VCaP (cell line): Measurements from ENCODE around the gene KLHL22.

ENCODE experiments used
- H3K27ac ChIP-seq: fragments of 450-650 bp; 2 replicates; pipeline ENCODE4 v1.5.1; 2017
- TF ChIP-seq, protein P1 (sequence below): fragments of 450-650 bp; conservative IDR thresholded peaks from 2 replicates; pipeline ENCODE4 v1.5.1; 2017; ENCODE audit warnings: mild to moderate bottlenecking, moderate library complexity

The KLHL22 gene

DNA sequence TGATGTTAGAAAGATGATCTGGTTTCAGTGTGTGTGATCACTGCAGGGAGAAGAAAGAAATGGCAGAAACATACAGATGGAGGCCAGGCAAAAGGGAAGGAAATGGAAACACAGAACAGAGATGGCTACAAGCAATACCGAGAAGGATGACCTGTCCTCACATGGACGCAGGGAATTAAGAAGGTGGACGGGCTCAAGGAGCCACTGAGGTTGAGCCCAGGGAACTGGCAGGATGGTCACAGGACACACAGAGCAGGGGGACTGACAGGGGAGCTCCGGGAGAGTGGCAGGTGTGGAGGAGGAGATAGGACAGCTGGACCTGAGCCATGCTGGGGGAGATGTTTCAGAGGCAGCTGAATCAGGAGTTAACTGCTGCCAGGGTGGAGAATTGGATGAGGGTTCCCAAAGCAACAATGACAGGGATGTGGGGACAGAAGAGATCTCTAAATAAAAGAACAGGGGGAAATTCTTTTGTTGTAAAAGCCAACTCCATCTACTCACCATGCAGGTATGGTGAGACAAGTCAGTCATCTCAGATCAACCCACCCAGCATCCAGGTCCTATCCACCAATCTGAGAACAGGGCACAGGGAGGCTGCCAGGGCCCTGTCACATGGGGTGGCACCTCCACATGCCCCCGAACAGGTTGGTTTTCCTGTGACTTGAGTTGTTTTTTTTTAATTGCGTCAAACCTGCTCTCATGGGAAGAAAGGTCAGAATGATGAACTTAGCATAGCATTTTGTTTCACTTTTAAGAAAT lies 26.3 kb downstream of the KLHL22 start:
- no peak overlapping the region for H3K27ac ChIP-seq
- TF ChIP-seq, protein P1, sequence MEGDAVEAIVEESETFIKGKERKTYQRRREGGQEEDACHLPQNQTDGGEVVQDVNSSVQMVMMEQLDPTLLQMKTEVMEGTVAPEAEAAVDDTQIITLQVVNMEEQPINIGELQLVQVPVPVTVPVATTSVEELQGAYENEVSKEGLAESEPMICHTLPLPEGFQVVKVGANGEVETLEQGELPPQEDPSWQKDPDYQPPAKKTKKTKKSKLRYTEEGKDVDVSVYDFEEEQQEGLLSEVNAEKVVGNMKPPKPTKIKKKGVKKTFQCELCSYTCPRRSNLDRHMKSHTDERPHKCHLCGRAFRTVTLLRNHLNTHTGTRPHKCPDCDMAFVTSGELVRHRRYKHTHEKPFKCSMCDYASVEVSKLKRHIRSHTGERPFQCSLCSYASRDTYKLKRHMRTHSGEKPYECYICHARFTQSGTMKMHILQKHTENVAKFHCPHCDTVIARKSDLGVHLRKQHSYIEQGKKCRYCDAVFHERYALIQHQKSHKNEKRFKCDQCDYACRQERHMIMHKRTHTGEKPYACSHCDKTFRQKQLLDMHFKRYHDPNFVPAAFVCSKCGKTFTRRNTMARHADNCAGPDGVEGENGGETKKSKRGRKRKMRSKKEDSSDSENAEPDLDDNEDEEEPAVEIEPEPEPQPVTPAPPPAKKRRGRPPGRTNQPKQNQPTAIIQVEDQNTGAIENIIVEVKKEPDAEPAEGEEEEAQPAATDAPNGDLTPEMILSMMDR, result no peak

DNA sequence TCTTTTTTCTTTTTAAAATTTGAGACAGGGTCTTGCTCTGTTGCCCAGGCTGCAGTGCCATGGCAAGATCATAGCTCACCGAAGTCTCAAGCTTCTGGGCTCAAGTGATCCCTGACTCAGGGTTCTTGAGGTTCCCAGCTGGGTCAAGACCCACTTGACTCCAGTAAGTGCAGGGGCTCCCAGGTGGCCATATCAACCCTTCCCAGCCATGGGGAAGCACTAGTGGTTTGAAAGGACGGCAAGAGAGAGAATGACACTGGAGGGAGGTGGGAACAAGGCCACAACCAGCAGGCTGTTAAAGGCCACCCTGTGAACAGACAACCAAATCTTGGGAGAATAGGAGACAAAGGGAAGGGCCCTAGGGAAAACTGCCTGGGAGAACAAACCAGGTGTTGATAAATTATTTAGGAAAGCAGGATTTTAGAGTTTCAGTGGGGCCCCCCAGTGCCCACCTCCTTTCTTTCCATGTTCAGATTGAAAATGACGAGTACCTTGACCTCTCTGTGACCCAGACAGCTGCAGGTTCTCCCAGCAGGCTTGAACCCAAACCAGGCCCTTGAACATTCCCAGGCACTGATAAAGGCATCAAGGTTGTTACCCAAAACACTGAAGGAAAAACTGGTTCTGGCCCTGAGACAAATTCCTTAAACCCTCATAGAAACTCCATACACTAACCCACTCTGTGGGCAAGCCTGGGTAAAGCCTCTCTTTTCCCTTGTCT lies 28.8 kb downstream of the KLHL22 start:
- TF ChIP-seq, protein P1, result no peak
- no peak overlapping the region for H3K27ac ChIP-seq

DNA sequence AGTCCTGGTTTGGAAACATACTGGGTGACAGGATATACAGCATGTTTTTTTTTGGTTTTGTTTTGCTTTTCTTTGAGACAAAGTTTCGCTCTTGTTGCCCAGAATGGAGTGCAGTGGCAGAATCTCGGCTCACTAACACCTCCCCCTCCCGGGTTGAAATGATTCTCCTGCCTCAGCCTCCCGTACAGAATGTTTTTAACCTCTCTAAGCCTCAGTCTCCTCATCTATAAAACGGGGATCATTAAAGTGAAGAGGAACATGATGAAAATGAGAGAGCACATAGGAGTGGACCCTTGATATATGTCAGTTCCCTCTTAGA lies 29.9 kb downstream of the KLHL22 start:
- TF ChIP-seq, protein P1, result no peak
- H3K27ac ChIP-seq, result no peak overlapping the region

DNA sequence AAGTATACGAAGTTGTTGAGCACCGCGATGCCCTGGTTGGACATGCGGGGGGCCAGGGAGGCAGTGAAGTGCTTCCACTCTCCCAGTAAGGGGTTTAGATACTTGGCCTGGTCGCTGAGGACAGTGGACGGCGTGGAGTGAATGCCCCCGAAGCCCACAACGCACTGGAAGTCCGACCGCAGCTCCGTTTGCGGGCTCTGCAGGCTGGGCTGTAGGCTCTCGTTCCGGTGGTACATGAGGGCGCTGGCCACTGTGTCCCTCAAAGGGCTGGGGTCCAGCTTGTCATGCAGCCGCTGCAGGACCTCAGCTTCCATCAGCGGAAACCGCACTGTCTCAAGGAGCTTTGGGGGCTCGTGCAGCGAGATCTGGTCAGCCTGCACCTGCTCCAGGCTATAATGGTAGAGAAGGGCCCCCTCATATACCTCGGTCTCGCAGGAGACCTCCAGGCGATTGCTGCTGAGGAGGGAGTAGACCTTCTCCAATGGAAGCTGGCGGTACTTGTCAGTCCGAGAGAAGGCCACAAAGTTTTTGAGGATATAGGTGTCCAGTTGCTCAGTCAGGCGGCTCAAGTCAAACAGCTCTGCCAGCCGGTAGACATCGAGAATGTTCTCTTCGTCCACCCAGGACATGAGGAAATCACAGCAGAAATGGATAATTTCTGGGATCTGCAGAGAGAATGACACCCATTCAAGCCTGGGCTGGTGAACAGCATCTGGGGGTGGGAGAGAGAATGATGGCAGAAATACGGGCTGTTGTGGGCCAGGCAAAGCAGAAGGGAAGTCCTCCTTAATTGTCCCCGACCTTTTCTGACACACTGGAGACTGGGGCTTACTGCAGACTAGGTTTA lies 30.5 kb downstream of the KLHL22 start:
- H3K27ac ChIP-seq, result no peak overlapping the region
- TF ChIP-seq, protein P1, result no peak

DNA sequence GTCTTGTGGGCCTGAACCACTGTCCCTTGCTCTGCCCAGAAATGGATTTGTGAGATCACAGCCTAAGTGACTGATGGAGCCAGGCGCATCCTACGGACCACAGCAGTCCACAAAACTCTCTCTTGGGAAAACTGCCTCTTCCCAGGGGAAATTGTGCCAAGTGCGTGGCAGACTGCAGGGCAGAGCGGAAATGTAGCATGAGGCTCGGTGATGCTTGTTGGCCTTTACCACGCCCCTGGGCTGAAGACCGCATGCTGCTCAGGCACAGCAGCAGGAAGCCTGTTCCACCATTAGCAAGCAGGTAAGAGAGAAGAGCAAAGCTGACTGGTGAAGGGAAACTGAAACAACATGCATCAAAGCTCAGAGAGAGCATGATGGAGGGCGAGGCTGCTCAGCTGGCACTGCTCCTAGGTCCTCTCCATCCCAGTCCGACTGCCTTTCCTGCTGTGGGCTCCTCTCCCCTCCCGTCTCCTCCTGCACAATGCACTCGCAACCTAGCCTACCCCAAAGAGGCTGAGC lies 31.4 kb downstream of the KLHL22 start:
- H3K27ac ChIP-seq, result no peak overlapping the region
- TF ChIP-seq, protein P1, result no peak

DNA sequence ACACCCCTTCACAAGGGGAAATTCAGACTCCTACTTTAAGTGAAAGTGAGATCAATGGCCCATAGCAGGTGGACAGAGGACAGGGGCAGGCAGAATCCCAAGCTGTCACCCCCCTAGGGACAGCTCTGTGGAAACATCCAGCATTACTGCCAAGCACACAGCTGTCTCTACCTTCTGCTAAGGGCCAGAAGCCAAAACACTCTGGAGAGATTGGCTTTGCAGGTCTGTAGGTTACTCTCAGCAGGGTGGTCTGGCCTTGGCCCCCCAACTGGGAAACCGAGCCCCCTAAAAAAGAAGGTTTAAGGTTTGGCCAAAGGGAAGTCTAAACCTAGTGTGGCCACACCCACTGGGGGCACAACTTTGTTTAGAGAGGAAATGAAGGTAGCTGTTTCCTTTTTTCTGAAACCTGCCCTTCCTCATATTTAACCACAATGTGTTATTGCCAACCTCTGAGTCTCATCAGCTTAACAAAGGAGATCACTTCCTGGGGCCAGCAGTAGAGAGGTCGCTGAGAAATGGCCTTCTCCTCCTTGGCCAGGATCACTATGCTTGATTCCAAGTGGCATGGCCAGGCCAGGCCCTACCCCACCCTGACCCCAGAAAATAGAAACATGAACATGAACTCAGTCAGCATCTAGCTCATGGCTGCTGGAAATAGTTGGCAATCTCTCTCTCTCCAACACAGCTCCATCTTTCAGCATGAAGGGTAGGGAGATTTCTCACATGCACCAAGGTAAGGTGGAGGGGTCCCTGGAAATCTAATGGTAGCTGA lies 32.1 kb downstream of the KLHL22 start:
- TF ChIP-seq, protein P1, result no peak
- no peak overlapping the region for H3K27ac ChIP-seq
